ENCODE measurements around the gene PRMT1. TPM values are rescaled to one million over a fixed set of nuclear protein-coding genes. Genes with fewer than 3 reads are reported as not detected.
A peak's percentile ranks its signal among the peaks of the same experiment; 100 is the strongest.

Gene PRMT1
- total and polyA plus RNA-seq, 9 of the 15 experiments (the other 6 are each of a cell fraction or from before 2014, with no cell fraction given): 13.3 to 464 (median 326) TPM

DNA sequence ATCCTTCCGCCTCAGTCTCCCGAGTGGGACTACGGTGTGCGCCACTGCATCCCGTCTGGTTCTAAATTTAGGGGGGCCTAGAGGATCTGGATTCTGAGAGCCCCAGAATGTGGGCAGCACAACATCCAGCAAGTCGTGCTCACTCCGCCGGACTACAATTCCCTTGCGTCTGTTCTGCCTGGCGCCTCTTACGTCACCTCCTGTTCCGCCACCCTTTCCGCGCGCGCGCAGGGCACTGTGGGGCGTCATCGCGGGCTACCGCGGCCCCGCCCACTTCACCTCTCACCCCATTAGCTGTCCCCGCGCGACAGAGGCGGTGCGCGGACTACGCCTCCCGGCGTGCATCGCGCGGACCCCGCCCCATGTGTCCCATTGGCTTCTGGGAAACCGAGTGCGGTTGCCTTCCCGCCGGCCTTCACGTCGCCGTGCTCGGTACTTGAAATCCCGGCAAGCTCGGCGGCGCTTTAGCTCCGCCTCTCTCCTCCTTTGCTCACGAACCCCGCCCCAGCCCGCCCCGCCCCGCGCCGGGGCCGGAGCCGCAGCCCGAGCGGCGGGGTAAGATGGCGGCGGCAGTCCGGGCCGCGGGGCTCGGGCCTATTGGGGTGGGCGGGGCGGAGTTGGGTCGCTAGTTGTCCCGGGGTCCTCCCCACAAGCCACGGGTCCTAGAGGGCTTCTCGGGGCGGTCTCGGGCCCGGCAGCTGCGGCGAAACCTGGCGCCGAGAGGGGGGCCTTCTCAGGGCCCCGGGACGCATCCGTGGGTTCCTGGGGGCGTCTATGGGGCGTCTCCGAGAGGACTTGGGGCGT is 35.2 kb upstream of the PRMT1 start, which contains the start of gene SCAF1 (continued):
- TF ChIP-seq, protein P1, sequence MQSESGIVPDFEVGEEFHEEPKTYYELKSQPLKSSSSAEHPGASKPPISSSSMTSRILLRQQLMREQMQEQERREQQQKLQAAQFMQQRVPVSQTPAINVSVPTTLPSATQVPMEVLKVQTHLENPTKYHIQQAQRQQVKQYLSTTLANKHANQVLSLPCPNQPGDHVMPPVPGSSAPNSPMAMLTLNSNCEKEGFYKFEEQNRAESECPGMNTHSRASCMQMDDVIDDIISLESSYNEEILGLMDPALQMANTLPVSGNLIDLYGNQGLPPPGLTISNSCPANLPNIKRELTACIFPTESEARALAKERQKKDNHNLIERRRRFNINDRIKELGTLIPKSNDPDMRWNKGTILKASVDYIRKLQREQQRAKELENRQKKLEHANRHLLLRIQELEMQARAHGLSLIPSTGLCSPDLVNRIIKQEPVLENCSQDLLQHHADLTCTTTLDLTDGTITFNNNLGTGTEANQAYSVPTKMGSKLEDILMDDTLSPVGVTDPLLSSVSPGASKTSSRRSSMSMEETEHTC (IDR thresholded peaks at IDR 0.05): no peak
- TF ChIP-seq CHCHD3 (CRISPR knock-in tag; IDR thresholded peaks at IDR 0.05) (no peak), PTTG1 (tag; IDR thresholded peaks at IDR 0.05; ENCODE audit: low read depth) (no peak), RUNX1 (IDR thresholded peaks at IDR 0.05; ENCODE audit: low read depth) (no peak), TEAD4 (IDR thresholded peaks at IDR 0.05; ENCODE audit: low read length) (no peak; the same call in 1 of the 2 replicates), TEAD4 (CRISPR knock-in tag; IDR thresholded peaks at IDR 0.05; ENCODE audit: borderline replicate concordance) (no peak), LEF1 (IDR thresholded peaks at IDR 0.05) (no peak), SNIP1 (IDR thresholded peaks at IDR 0.05; ENCODE audit: low read depth) (no peak), KAT2B (IDR thresholded peaks at IDR 0.05; ENCODE audit: low read depth, low read length) (no peak), PHF21A (IDR thresholded peaks at IDR 0.05; ENCODE audit: borderline replicate concordance, low read depth) (no peak), NR1H2 (CRISPR knock-in tag; IDR thresholded peaks at IDR 0.05) (no peak), POLR2AphosphoS2 (IDR thresholded peaks at IDR 0.05; ENCODE audit: low read length) (peak; percentile 75; the same call in 1 of the 2 replicates), PPARD (CRISPR knock-in tag; IDR thresholded peaks at IDR 0.05) (no peak)
- TF ChIP-seq, protein P2, sequence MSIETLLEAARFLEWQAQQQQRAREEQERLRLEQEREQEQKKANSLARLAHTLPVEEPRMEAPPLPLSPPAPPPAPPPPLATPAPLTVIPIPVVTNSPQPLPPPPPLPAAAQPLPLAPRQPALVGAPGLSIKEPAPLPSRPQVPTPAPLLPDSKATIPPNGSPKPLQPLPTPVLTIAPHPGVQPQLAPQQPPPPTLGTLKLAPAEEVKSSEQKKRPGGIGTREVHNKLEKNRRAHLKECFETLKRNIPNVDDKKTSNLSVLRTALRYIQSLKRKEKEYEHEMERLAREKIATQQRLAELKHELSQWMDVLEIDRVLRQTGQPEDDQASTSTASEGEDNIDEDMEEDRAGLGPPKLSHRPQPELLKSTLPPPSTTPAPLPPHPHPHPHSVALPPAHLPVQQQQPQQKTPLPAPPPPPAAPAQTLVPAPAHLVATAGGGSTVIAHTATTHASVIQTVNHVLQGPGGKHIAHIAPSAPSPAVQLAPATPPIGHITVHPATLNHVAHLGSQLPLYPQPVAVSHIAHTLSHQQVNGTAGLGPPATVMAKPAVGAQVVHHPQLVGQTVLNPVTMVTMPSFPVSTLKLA (conservative IDR thresholded peaks at IDR 0.05): peak; percentile 78 to 88
- TF ChIP-seq, protein P3, sequence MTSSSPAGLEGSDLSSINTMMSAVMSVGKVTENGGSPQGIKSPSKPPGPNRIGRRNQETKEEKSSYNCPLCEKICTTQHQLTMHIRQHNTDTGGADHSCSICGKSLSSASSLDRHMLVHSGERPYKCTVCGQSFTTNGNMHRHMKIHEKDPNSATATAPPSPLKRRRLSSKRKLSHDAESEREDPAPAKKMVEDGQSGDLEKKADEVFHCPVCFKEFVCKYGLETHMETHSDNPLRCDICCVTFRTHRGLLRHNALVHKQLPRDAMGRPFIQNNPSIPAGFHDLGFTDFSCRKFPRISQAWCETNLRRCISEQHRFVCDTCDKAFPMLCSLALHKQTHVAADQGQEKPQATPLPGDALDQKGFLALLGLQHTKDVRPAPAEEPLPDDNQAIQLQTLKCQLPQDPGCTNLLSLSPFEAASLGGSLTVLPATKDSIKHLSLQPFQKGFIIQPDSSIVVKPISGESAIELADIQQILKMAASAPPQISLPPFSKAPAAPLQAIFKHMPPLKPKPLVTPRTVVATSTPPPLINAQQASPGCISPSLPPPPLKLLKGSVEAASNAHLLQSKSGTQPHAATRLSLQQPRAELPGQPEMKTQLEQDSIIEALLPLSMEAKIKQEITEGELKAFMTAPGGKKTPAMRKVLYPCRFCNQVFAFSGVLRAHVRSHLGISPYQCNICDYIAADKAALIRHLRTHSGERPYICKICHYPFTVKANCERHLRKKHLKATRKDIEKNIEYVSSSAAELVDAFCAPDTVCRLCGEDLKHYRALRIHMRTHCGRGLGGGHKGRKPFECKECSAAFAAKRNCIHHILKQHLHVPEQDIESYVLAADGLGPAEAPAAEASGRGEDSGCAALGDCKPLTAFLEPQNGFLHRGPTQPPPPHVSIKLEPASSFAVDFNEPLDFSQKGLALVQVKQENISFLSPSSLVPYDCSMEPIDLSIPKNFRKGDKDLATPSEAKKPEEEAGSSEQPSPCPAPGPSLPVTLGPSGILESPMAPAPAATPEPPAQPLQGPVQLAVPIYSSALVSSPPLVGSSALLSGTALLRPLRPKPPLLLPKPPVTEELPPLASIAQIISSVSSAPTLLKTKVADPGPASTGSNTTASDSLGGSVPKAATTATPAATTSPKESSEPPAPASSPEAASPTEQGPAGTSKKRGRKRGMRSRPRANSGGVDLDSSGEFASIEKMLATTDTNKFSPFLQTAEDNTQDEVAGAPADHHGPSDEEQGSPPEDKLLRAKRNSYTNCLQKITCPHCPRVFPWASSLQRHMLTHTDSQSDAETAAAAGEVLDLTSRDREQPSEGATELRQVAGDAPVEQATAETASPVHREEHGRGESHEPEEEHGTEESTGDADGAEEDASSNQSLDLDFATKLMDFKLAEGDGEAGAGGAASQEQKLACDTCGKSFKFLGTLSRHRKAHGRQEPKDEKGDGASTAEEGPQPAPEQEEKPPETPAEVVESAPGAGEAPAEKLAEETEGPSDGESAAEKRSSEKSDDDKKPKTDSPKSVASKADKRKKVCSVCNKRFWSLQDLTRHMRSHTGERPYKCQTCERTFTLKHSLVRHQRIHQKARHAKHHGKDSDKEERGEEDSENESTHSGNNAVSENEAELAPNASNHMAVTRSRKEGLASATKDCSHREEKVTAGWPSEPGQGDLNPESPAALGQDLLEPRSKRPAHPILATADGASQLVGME (CRISPR knock-in tag; IDR thresholded peaks at IDR 0.05): no peak
- TF ChIP-seq, protein P4, sequence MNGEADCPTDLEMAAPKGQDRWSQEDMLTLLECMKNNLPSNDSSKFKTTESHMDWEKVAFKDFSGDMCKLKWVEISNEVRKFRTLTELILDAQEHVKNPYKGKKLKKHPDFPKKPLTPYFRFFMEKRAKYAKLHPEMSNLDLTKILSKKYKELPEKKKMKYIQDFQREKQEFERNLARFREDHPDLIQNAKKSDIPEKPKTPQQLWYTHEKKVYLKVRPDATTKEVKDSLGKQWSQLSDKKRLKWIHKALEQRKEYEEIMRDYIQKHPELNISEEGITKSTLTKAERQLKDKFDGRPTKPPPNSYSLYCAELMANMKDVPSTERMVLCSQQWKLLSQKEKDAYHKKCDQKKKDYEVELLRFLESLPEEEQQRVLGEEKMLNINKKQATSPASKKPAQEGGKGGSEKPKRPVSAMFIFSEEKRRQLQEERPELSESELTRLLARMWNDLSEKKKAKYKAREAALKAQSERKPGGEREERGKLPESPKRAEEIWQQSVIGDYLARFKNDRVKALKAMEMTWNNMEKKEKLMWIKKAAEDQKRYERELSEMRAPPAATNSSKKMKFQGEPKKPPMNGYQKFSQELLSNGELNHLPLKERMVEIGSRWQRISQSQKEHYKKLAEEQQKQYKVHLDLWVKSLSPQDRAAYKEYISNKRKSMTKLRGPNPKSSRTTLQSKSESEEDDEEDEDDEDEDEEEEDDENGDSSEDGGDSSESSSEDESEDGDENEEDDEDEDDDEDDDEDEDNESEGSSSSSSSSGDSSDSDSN (IDR thresholded peaks at IDR 0.05; ENCODE audit: borderline replicate concordance in 1 of 2, low read depth in 2 of 2, low read length in 2 of 2): 0 out of 4 replicates have a peak, but pooled peaks of 1 of the 2 experiments have one; percentile 14
